HepG2 (cell line): ENCODE measurements around the gene CLASP2. TPM values are rescaled to one million over a fixed set of nuclear protein-coding genes. Genes with fewer than 3 reads are reported as not detected.

Experiments used
- ATAC-seq: fragments of 200-7000 bp; cut with Tn5 transposase; 3 replicates; pipeline ENCODE4 v1.9.1; 2020; ENCODE audit warnings: mild to moderate bottlenecking, moderate library complexity
- BruUV-seq: library from RNA; stranded (reverse); fragments of 400-500 nt; replicated peaks from 2 replicates; lab custom pipeline; 2021; lab: Mats Ljungman, UMichigan
- CTCF ChIA-PET: fragments of 300-600 bp; formaldehyde crosslinking; extraction: SDS; loops from one replicate; lab custom pipeline; 2021; ENCODE audit warnings: low total read pairs, inconsistent platforms, low intra/inter-chr PET ratio; lab: Yijun Ruan, JAX
- POLR2A ChIA-PET: fragments of 350-600 bp; sonication (Branson Sonifier 250); formaldehyde crosslinking; loops from one replicate; lab custom pipeline; 2020; ENCODE audit warnings: antibody characterized with exemption, inconsistent platforms; lab: Yijun Ruan, JAX
- DNase-seq: peaks from one replicate; pipeline ENCODE4 v3.0.0-alpha.2; 2015; ENCODE audit warnings: low spot score
- FAIRE-seq: peaks from 3 replicates; lab custom pipeline; 2011; peaks lifted over from hg19 to GRCh38; lab: Jason Lieb, UNC
- H2AFZ ChIP-seq: one replicate; pipeline ENCODE4 v1.6.1; 2011; ENCODE audit warnings: low read length, inconsistent platforms
- H3K27ac ChIP-seq: fragments of 300-600 bp; 3 replicates; pipeline ENCODE4 v1.8.0; 2011; ENCODE audit warnings: mixed run types, mild to moderate bottlenecking, mixed read lengths, low read length, inconsistent platforms; ENCODE audit not compliant: insufficient read depth; ENCODE audit errors: extremely low read length
- H3K27me3 ChIP-seq, 2 experiments: fragments of 200-600 bp in 1 of 2; 2 replicates in 1 of 2; 3 replicates in 1 of 2; pipeline versions ENCODE4 v1.6.0 to v1.8.0; 2011; ENCODE audit warnings: low read length in 2 of 2, mild to moderate bottlenecking in 2 of 2, moderate library complexity in 2 of 2, inconsistent platforms in 1 of 2; ENCODE audit not compliant: insufficient read depth in 2 of 2, control insufficient read depth in 1 of 2
- H3K36me3 ChIP-seq, 2 experiments: fragments of 200-600 bp in 1 of 2; replicated peaks in 1 of 2; 2 replicates in 1 of 2; 3 replicates in 1 of 2; pipeline versions ENCODE4 v1.5.1 to v1.8.0; 2011; ENCODE audit warnings: low read length in 2 of 2, inconsistent platforms in 1 of 2; ENCODE audit not compliant: insufficient read depth in 2 of 2, control insufficient read depth in 1 of 2
- H3K4me1 ChIP-seq: 2 replicates; pipeline ENCODE4 v1.5.1; 2012; ENCODE audit warnings: low read length, inconsistent platforms; ENCODE audit not compliant: insufficient read depth
- H3K4me2 ChIP-seq: 2 replicates; pipeline ENCODE4 v1.6.0; 2011; ENCODE audit warnings: low read depth, low read length, inconsistent platforms
- H3K4me3 ChIP-seq, 3 experiments: fragments of 200-600 bp in 1 of 3; sonication (generic), shearing (Covaris generic) in 1 of 3; replicated peaks in 1 of 3; 2 replicates each; pipeline ENCODE4 v1.5.1; 2011 to 2016; ENCODE audit warnings: low read length in 3 of 3, inconsistent platforms in 2 of 3, low read depth in 2 of 3, mild to moderate bottlenecking in 2 of 3, control low read depth in 1 of 3, mixed read lengths in 1 of 3; ENCODE audit not compliant: insufficient read depth in 1 of 3
- H3K79me2 ChIP-seq: one replicate; pipeline ENCODE4 v1.6.1; 2011; ENCODE audit warnings: low read length, inconsistent platforms; ENCODE audit not compliant: insufficient read depth
- H3K9ac ChIP-seq: 2 replicates; pipeline ENCODE4 v1.6.0; 2011; ENCODE audit warnings: mild to moderate bottlenecking, low read depth, low read length, inconsistent platforms; ENCODE audit not compliant: insufficient read depth
- H3K9me3 ChIP-seq: 2 replicates; pipeline ENCODE4 v1.5.1; 2012; ENCODE audit warnings: mild to moderate bottlenecking, low read length
- H4K20me1 ChIP-seq: 2 replicates; pipeline ENCODE4 v1.6.0; 2011; ENCODE audit warnings: inconsistent platforms, mild to moderate bottlenecking, low read length, moderate library complexity; ENCODE audit not compliant: insufficient read depth
- BCL6 ChIP-seq: IDR thresholded peaks from 2 replicates; pipeline ENCODE4 v1.6.1; 2016; ENCODE audit warnings: missing genetic modification reagents, missing compliant biosample characterization
- ETV5 ChIP-seq: IDR thresholded peaks from 2 replicates; pipeline ENCODE4 v1.6.1; 2018; ENCODE audit warnings: missing biosample characterization, missing genetic modification reagents, inconsistent platforms, borderline replicate concordance
- HMG20A ChIP-seq: IDR thresholded peaks from 2 replicates; pipeline ENCODE4 v1.6.1; 2016; ENCODE audit warnings: borderline replicate concordance
- HNRNPK ChIP-seq: fragments of 200-400 bp; formaldehyde crosslinking; IDR thresholded peaks from 2 replicates; pipeline ENCODE4 v1.6.1; 2018; ENCODE audit warnings: low read length, low read depth, moderate library complexity, mild to moderate bottlenecking; ENCODE audit not compliant: poor library complexity, severe bottlenecking
- KAT2B ChIP-seq: fragments of 150-350 bp; IDR thresholded peaks from 2 replicates; pipeline ENCODE4 v1.6.1; 2014; ENCODE audit warnings: low read depth, low read length, borderline replicate concordance
- KLF6 ChIP-seq: IDR thresholded peaks from 2 replicates; pipeline ENCODE4 v1.8.0; 2016; ENCODE audit warnings: missing biosample characterization, missing genetic modification reagents
- MAFF ChIP-seq: IDR thresholded peaks from 2 replicates; pipeline ENCODE4 v1.6.1; 2011; ENCODE audit warnings: low read depth, low read length, improper control_type of control experiment
- MXD4 ChIP-seq: IDR thresholded peaks from 2 replicates; pipeline ENCODE4 v1.6.1; 2016; ENCODE audit warnings: mild to moderate bottlenecking, missing biosample characterization, missing genetic modification reagents
- NCOA2 ChIP-seq: sonication (generic); formaldehyde crosslinking; IDR thresholded peaks from 2 replicates; pipeline ENCODE4 v1.8.0; 2022; ENCODE audit warnings: inconsistent platforms
- NR2F1 ChIP-seq, 2 experiments: fragments of 450-650 bp in 1 of 2; formaldehyde crosslinking in 1 of 2; IDR thresholded peaks; 2 replicates each; pipeline versions ENCODE4 v1.5.0 to v1.6.1; 2016 to 2020; ENCODE audit warnings: mild to moderate bottlenecking in 1 of 2, missing compliant biosample characterization in 1 of 2, missing genetic modification reagents in 1 of 2, moderate library complexity in 1 of 2
- RBAK ChIP-seq: sonication (generic); formaldehyde crosslinking; IDR thresholded peaks from 2 replicates; pipeline ENCODE4 v1.5.1; 2020; ENCODE audit warnings: mild to moderate bottlenecking, missing genetic modification reagents
- SKIL ChIP-seq: sonication (generic); formaldehyde crosslinking; IDR thresholded peaks from 2 replicates; pipeline ENCODE4 v1.8.0; 2022; ENCODE audit warnings: missing genetic modification reagents, mild to moderate bottlenecking, moderate library complexity, borderline replicate concordance
- SMAD1 ChIP-seq: sonication (generic); formaldehyde crosslinking; IDR thresholded peaks from 2 replicates; pipeline ENCODE4 v1.4.0; 2020; ENCODE audit warnings: missing genetic modification reagents, low read depth, mild to moderate bottlenecking, borderline replicate concordance
- TCF7 ChIP-seq: sonication (generic); IDR thresholded peaks from 2 replicates; pipeline ENCODE4 v1.6.1; 2016; ENCODE audit warnings: antibody characterized with exemption, low read depth
- ZNF3 ChIP-seq: IDR thresholded peaks from 2 replicates; pipeline ENCODE4 v1.7.0; 2017; ENCODE audit warnings: inconsistent platforms
- ZNF512B ChIP-seq: sonication (generic); formaldehyde crosslinking; IDR thresholded peaks from 2 replicates; pipeline ENCODE4 v1.5.1; 2020; ENCODE audit warnings: missing genetic modification reagents, mild to moderate bottlenecking, borderline replicate concordance
- ZNF773 ChIP-seq: sonication (generic); formaldehyde crosslinking; IDR thresholded peaks from 2 replicates; pipeline ENCODE4 v1.4.0; 2020; ENCODE audit warnings: missing genetic modification reagents, borderline replicate concordance
- ZNF776 ChIP-seq: sonication (generic); formaldehyde crosslinking; IDR thresholded peaks from 2 replicates; pipeline ENCODE4 v1.4.0; 2020; ENCODE audit warnings: mild to moderate bottlenecking, missing genetic modification reagents
- ZNF839 ChIP-seq: sonication (generic); formaldehyde crosslinking; IDR thresholded peaks from 2 replicates; pipeline ENCODE4 v1.4.0; 2020; ENCODE audit warnings: missing genetic modification reagents, mild to moderate bottlenecking, borderline replicate concordance
- WGBS: methylation state at CpG from one replicate; pipeline ENCODE4 v1.1.6; 2017; ENCODE audit warnings: low lambda C conversion rate; 5-methylcytosine and 5-hydroxymethylcytosine counted together
- in situ Hi-C: cut with HindIII; loops from 2 replicates; pipeline ENCODE4 v1.10.0; 2017; ENCODE audit warnings: low pct_unique_long_range_greater_than_20kb; ENCODE audit not compliant: extremely low pct_ligation_motif_present
- intact Hi-C: fragments of 100-400 bp; cut with micrococcal nuclease; formaldehyde crosslinking; loops from one replicate; pipeline ENCODE4 v1.10.0; 2022; ENCODE audit not compliant: unreplicated experiment
- polyA plus RNA-seq, 8 experiments: library from polyadenylated mRNA; depleted of rRNA in 3 of 8; stranded (reverse) in 7 of 8; unstranded in 1 of 8; fragments of >200 nt; fragmentation: Illumina TruSeq in 4 of 8; extraction: Trizol in 4 of 8; gene quantifications; 2 replicates each; pipeline versions ENCODE4 v1.2.1 to v1.2.3, GENCODE V29; 2011 to 2016; ENCODE audit warnings: low read depth in 4 of 8, missing spikeins in 1 of 8, mixed read lengths in 1 of 8; ENCODE audit not compliant: insufficient read depth in 1 of 8
- total RNA-seq, 5 experiments: library from RNA; depleted of rRNA; stranded (reverse); fragments of >200 nt; fragmentation: Illumina TruSeq; extraction: Trizol; gene quantifications; 2 replicates each; pipeline ENCODE4 v1.2.3, GENCODE V29; 2016; ENCODE audit warnings: low read depth in 1 of 5

The CLASP2 gene
- total and polyA plus RNA-seq, 2 of the 13 experiments (the other 11 are each of a cell fraction or from before 2014, with no cell fraction given), result 15.7 to 34.8 TPM

GRCh38 chr3:33579178-33579510 is 138.9 kb downstream of the CLASP2 start (continued):
- TF ChIP-seq ZNF512B (CRISPR knock-in tag) (no peak), SMAD1 (no peak), ZNF776 (CRISPR knock-in tag) (no peak), KAT2B (no peak), ETV5 (CRISPR knock-in tag) (no peak), NR2F1 (CRISPR knock-in tag; IDR thresholded peaks at IDR 0.05) (0 out of 4 replicates have a peak, but pooled peaks of 1 of the 2 experiments have one; percentile 16), KLF6 (no peak)

GRCh38 chr3:33578325-33579177 is 139.5 kb downstream of the CLASP2 start:
- Histone ChIP-seq H3K79me2 (no peaks in the 10 kb centered on the region), H3K4me2 (peak overlapping the region; percentile 30), H3K4me1 (peaks cover 70% of the 10 kb centered on the region), H4K20me1 (no peaks in the 10 kb centered on the region), H3K9ac (no peak overlapping the region), H3K4me3 (no peak overlapping the region), H3K9me3 (no peaks in the 10 kb centered on the region), H3K27ac (peak overlapping the region; percentile 61), H3K36me3 (peaks cover 0 to 6% of the 10 kb centered on the region in 2 experiments; a peak in 3 of 5 replicates), H2AFZ (no peak overlapping the region), H3K27me3 (no peaks in the 10 kb centered on the region)
- ChIA-PET CTCF (no interaction called here), POLR2A (no interaction called here)
- intact Hi-C loops, result loop anchor here (5.0 kb wide), 1 partner anchor 136 kb away; the partner anchor contains the start of gene UBP1
- 48% methylated on average over 2 of the region's 2 CpGs for WGBS
- DNase-seq, result peak; percentile 83
- peak; percentile 87 for ATAC-seq
- FAIRE-seq, result no peak
- BruUV-seq, result no TSS peak
- in situ Hi-C loops, result no loop called here
- TF ChIP-seq BCL6 (CRISPR knock-in tag) (0 out of 2 replicates have a peak, but pooled peaks have one; percentile 17), TCF7 (peak; percentile 51; the same call in 1 of the 2 replicates), HMG20A (CRISPR knock-in tag) (peak; percentile 31; the same call in 1 of the 2 replicates), MXD4 (CRISPR knock-in tag) (no peak), HNRNPK (no peak), ZNF773 (CRISPR knock-in tag) (no peak), NCOA2 (CRISPR knock-in tag) (0 out of 2 replicates have a peak, but pooled peaks have one; percentile 27), SKIL (CRISPR knock-in tag) (no peak), MAFF (peak; percentile 10; the same call in 1 of the 2 replicates), ZNF3 (CRISPR knock-in tag) (peak; percentile 76; the same call in 1 of the 2 replicates), ZNF839 (CRISPR knock-in tag) (no peak), RBAK (no peak)
